ENCODE data around the gene BICD2.

Gene BICD2

GRCh38 chr9:92720209-92720765 lies 44.3 kb downstream of the BICD2 start:
- Histone ChIP-seq H3K4me1 (ENCODE audit: control insufficient read depth, insufficient read depth, low read length) (no peaks in the 10 kb centered on the region), H3K9ac (ENCODE audit: low read length) (no peak overlapping the region), H3K36me3 (ENCODE audit: control insufficient read depth, insufficient read depth, low read length) (peaks cover 34% of the 10 kb centered on the region), H3K27me3 (ENCODE audit: control insufficient read depth, insufficient read depth, low read length) (no peaks in the 10 kb centered on the region), H3K27ac (ENCODE audit: low read depth, low read length) (no peak overlapping the region), H3K4me3 (ENCODE audit: low read length) (no peak overlapping the region)

- peaks cover 42% of the 10 kb centered on the region for H3K36me3 ChIP-seq (ENCODE audit: control insufficient read depth, insufficient read depth, low read length)
- no peaks in the 10 kb centered on the region for H3K27me3 ChIP-seq (ENCODE audit: control insufficient read depth, insufficient read depth, low read length)
- no peak overlapping the region for H3K9ac ChIP-seq (ENCODE audit: low read length)
- no peaks in the 10 kb centered on the region for H3K4me1 ChIP-seq (ENCODE audit: control insufficient read depth, insufficient read depth, low read length)
- H3K4me3 ChIP-seq (ENCODE audit: low read length) = no peak overlapping the region
- no peak overlapping the region for H3K27ac ChIP-seq (ENCODE audit: low read depth, low read length)
These were observed 45.5 kb downstream of the BICD2 start for GRCh38 chr9:92719028-92719647.

GRCh38 chr9:92718086-92719001 lies 46.3 kb downstream of the BICD2 start:
- no peaks in the 10 kb centered on the region for H3K27me3 ChIP-seq (ENCODE audit: control insufficient read depth, insufficient read depth, low read length)
- no peak overlapping the region for H3K27ac ChIP-seq (ENCODE audit: low read depth, low read length)
- H3K36me3 ChIP-seq (ENCODE audit: control insufficient read depth, insufficient read depth, low read length) = peaks cover 49% of the 10 kb centered on the region

GRCh38 chr9:92717201-92718085 lies 47.2 kb downstream of the BICD2 start:
- no peak overlapping the region for H3K4me3 ChIP-seq (ENCODE audit: low read length)
- H3K9ac ChIP-seq (ENCODE audit: low read length) = no peak overlapping the region
- H3K4me1 ChIP-seq (ENCODE audit: control insufficient read depth, insufficient read depth, low read length) = no peaks in the 10 kb centered on the region
- H3K36me3 ChIP-seq (ENCODE audit: control insufficient read depth, insufficient read depth, low read length) = peaks cover 49% of the 10 kb centered on the region
- H3K27me3 ChIP-seq (ENCODE audit: control insufficient read depth, insufficient read depth, low read length) = no peaks in the 10 kb centered on the region
- no peak overlapping the region for H3K27ac ChIP-seq (ENCODE audit: low read depth, low read length)

More at GRCh38 chr9:92718086-92719001, 46.3 kb downstream of the BICD2 start:
- H3K9ac ChIP-seq (ENCODE audit: low read length) = no peak overlapping the region
- no peak overlapping the region for H3K4me3 ChIP-seq (ENCODE audit: low read length)
- H3K4me1 ChIP-seq (ENCODE audit: control insufficient read depth, insufficient read depth, low read length) = no peaks in the 10 kb centered on the region

GRCh38 chr9:92716557-92716956 lies 48.1 kb downstream of the BICD2 start:
- Histone ChIP-seq H3K27ac (ENCODE audit: low read depth, low read length) (no peak overlapping the region), H3K4me1 (ENCODE audit: control insufficient read depth, insufficient read depth, low read length) (no peaks in the 10 kb centered on the region), H3K27me3 (ENCODE audit: control insufficient read depth, insufficient read depth, low read length) (no peaks in the 10 kb centered on the region), H3K36me3 (ENCODE audit: control insufficient read depth, insufficient read depth, low read length) (peaks cover 47% of the 10 kb centered on the region), H3K9ac (ENCODE audit: low read length) (no peak overlapping the region), H3K4me3 (ENCODE audit: low read length) (no peak overlapping the region)

- no peak overlapping the region for H3K9ac ChIP-seq (ENCODE audit: low read length)
- H3K4me3 ChIP-seq (ENCODE audit: low read length) = no peak overlapping the region
- H3K4me1 ChIP-seq (ENCODE audit: control insufficient read depth, insufficient read depth, low read length) = no peaks in the 10 kb centered on the region
- no peaks in the 10 kb centered on the region for H3K27me3 ChIP-seq (ENCODE audit: control insufficient read depth, insufficient read depth, low read length)
- peaks cover 45% of the 10 kb centered on the region for H3K36me3 ChIP-seq (ENCODE audit: control insufficient read depth, insufficient read depth, low read length)
- no peak overlapping the region for H3K27ac ChIP-seq (ENCODE audit: low read depth, low read length)
These were observed 49.0 kb downstream of the BICD2 start for GRCh38 chr9:92715488-92716231.

GRCh38 chr9:92714787-92715487 lies 49.7 kb downstream of the BICD2 start:
- peaks cover 39% of the 10 kb centered on the region for H3K36me3 ChIP-seq (ENCODE audit: control insufficient read depth, insufficient read depth, low read length)
- no peak overlapping the region for H3K4me3 ChIP-seq (ENCODE audit: low read length)
- H3K27ac ChIP-seq (ENCODE audit: low read depth, low read length) = no peak overlapping the region
- no peaks in the 10 kb centered on the region for H3K27me3 ChIP-seq (ENCODE audit: control insufficient read depth, insufficient read depth, low read length)
- H3K4me1 ChIP-seq (ENCODE audit: control insufficient read depth, insufficient read depth, low read length) = no peaks in the 10 kb centered on the region
- H3K9ac ChIP-seq (ENCODE audit: low read length) = no peak overlapping the region

- no peak overlapping the region for H3K4me3 ChIP-seq (ENCODE audit: low read length)
- H3K27ac ChIP-seq (ENCODE audit: low read depth, low read length) = no peak overlapping the region
- H3K9ac ChIP-seq (ENCODE audit: low read length) = no peak overlapping the region
- peaks cover 39% of the 10 kb centered on the region for H3K36me3 ChIP-seq (ENCODE audit: control insufficient read depth, insufficient read depth, low read length)
- no peaks in the 10 kb centered on the region for H3K4me1 ChIP-seq (ENCODE audit: control insufficient read depth, insufficient read depth, low read length)
- no peaks in the 10 kb centered on the region for H3K27me3 ChIP-seq (ENCODE audit: control insufficient read depth, insufficient read depth, low read length)
These were observed 50.6 kb downstream of the BICD2 start for GRCh38 chr9:92714016-92714415.

GRCh38 chr9:92713528-92713927 lies 51.1 kb downstream of the BICD2 start:
- Histone ChIP-seq H3K4me3 (ENCODE audit: low read length) (no peak overlapping the region), H3K4me1 (ENCODE audit: control insufficient read depth, insufficient read depth, low read length) (no peaks in the 10 kb centered on the region), H3K27me3 (ENCODE audit: control insufficient read depth, insufficient read depth, low read length) (no peaks in the 10 kb centered on the region), H3K27ac (ENCODE audit: low read depth, low read length) (no peak overlapping the region), H3K36me3 (ENCODE audit: control insufficient read depth, insufficient read depth, low read length) (peaks cover 39% of the 10 kb centered on the region), H3K9ac (ENCODE audit: low read length) (no peak overlapping the region)

GRCh38 chr9:92712767-92713166 lies 51.9 kb downstream of the BICD2 start:
- Histone ChIP-seq H3K4me1 (ENCODE audit: control insufficient read depth, insufficient read depth, low read length) (no peaks in the 10 kb centered on the region), H3K9ac (ENCODE audit: low read length) (no peak overlapping the region), H3K4me3 (ENCODE audit: low read length) (no peak overlapping the region), H3K27ac (ENCODE audit: low read depth, low read length) (no peak overlapping the region), H3K27me3 (ENCODE audit: control insufficient read depth, insufficient read depth, low read length) (no peaks in the 10 kb centered on the region), H3K36me3 (ENCODE audit: control insufficient read depth, insufficient read depth, low read length) (peaks cover 33% of the 10 kb centered on the region)

GRCh38 chr9:92711844-92712243 lies 52.8 kb downstream of the BICD2 start:
- no peak overlapping the region for H3K9ac ChIP-seq (ENCODE audit: low read length)
- H3K4me1 ChIP-seq (ENCODE audit: control insufficient read depth, insufficient read depth, low read length) = no peaks in the 10 kb centered on the region
- H3K27ac ChIP-seq (ENCODE audit: low read depth, low read length) = no peak overlapping the region
- no peaks in the 10 kb centered on the region for H3K27me3 ChIP-seq (ENCODE audit: control insufficient read depth, insufficient read depth, low read length)
- peaks cover 23% of the 10 kb centered on the region for H3K36me3 ChIP-seq (ENCODE audit: control insufficient read depth, insufficient read depth, low read length)
- no peak overlapping the region for H3K4me3 ChIP-seq (ENCODE audit: low read length)

Measured in rectal smooth muscle tissue (tissue), 1 donor.